Thyroid gland (tissue), 4 donors: Measurements from ENCODE around the gene COG5. TPM values are rescaled to one million over a fixed set of nuclear protein-coding genes. Genes with fewer than 3 reads are reported as not detected.
A peak's percentile ranks its signal among the peaks of the same experiment; 100 is the strongest.

Experiments
- DNase-seq, 2 donors: peaks; one replicate each; pipeline ENCODE4 v3.0.0-alpha.2; 2019
- H3K27ac ChIP-seq, 3 donors: fragments of 200-600 bp; sonication (generic); 1 replicate in 2 of 3; 2 replicates in 1 of 3; pipeline ENCODE4 v1.5.1; 2016 to 2019; ENCODE audit warnings: mild to moderate bottlenecking in 1 of 3, moderate library complexity in 1 of 3
- H3K27me3 ChIP-seq: fragments of 200-600 bp; sonication (generic); one replicate; pipeline ENCODE4 v1.5.1; 2019
- H3K36me3 ChIP-seq, 2 donors: fragments of 200-600 bp; sonication (generic); one replicate each; pipeline ENCODE4 v1.5.1; 2016 to 2019
- H3K4me1 ChIP-seq, 2 donors: fragments of 200-600 bp; sonication (generic); one replicate each; pipeline ENCODE4 v1.5.1; 2017 to 2019
- H3K4me3 ChIP-seq, 3 donors: fragments of 200-600 bp; sonication (generic); replicated peaks in 1 of 3; 1 replicate in 2 of 3; 2 replicates in 1 of 3; pipeline ENCODE4 v1.5.1; 2016; ENCODE audit warnings: mild to moderate bottlenecking in 1 of 3
- H3K9me3 ChIP-seq: fragments of 200-600 bp; sonication (generic); one replicate; pipeline ENCODE4 v1.5.1; 2017
- POLR2A ChIP-seq, 2 donors: fragments of 450-650 bp; IDR thresholded peaks; one replicate each; pipeline ENCODE4 v1.6.1; 2017; ENCODE audit warnings: antibody characterized with exemption in 2 of 2, mild to moderate bottlenecking in 2 of 2, moderate library complexity in 1 of 2
- WGBS, 2 donors: methylation state at CpG; one replicate each; pipeline ENCODE4 v1.1.5; 2017; 5-methylcytosine and 5-hydroxymethylcytosine counted together
- intact Hi-C: fragments of 100-400 bp; cut with DNase I; formaldehyde crosslinking; loops from one replicate; pipeline ENCODE4 v1.15.1; 2023
- total RNA-seq, 4 donors: library from RNA; depleted of rRNA; stranded (reverse); fragments of >200 nt; gene quantifications; one replicate each; pipeline ENCODE4 v1.2.3, GENCODE V29; 2016
- TF ChIP-seq, protein P1 (sequence below), 6 experiments: fragments of 200-600 bp in 3 of 6; fragments of 450-650 bp in 3 of 6; sonication (generic) in 3 of 6; IDR thresholded peaks; one replicate each; pipeline ENCODE4 v1.5.1; 2016 to 2019; ENCODE audit warnings: antibody characterized with exemption in 6 of 6, mild to moderate bottlenecking in 2 of 6, inconsistent platforms in 1 of 6, moderate library complexity in 1 of 6

The COG5 gene
- total RNA-seq, 4 donors from 2014 or later = 108 to 268 (median 148) TPM

- Histone ChIP-seq H3K27ac (peak overlapping the region; percentile 4 to 56 (median 45)), H3K27me3 (no peaks in the 10 kb centered on the region), H3K4me3 (no peak overlapping the region), H3K36me3 (peaks cover 0 to 16% of the 10 kb centered on the region in 2 donors), H3K9me3 (no peaks in the 10 kb centered on the region), H3K4me1 (peaks cover 23 to 24% of the 10 kb centered on the region in 2 donors)
- no peak for TF ChIP-seq POLR2A (IDR thresholded peaks at IDR 0.05)
- TF ChIP-seq, protein P1, sequence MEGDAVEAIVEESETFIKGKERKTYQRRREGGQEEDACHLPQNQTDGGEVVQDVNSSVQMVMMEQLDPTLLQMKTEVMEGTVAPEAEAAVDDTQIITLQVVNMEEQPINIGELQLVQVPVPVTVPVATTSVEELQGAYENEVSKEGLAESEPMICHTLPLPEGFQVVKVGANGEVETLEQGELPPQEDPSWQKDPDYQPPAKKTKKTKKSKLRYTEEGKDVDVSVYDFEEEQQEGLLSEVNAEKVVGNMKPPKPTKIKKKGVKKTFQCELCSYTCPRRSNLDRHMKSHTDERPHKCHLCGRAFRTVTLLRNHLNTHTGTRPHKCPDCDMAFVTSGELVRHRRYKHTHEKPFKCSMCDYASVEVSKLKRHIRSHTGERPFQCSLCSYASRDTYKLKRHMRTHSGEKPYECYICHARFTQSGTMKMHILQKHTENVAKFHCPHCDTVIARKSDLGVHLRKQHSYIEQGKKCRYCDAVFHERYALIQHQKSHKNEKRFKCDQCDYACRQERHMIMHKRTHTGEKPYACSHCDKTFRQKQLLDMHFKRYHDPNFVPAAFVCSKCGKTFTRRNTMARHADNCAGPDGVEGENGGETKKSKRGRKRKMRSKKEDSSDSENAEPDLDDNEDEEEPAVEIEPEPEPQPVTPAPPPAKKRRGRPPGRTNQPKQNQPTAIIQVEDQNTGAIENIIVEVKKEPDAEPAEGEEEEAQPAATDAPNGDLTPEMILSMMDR (IDR thresholded peaks at IDR 0.05) = no peak
- DNase-seq = no peak
- WGBS, 2 donors = 61 to 73% methylated on average over 3 of the region's 3 CpGs
- intact Hi-C loops = no loop called here
Observed at GRCh38 chr7:107591421-107591820, 27.7 kb upstream of the COG5 start.

DNA sequence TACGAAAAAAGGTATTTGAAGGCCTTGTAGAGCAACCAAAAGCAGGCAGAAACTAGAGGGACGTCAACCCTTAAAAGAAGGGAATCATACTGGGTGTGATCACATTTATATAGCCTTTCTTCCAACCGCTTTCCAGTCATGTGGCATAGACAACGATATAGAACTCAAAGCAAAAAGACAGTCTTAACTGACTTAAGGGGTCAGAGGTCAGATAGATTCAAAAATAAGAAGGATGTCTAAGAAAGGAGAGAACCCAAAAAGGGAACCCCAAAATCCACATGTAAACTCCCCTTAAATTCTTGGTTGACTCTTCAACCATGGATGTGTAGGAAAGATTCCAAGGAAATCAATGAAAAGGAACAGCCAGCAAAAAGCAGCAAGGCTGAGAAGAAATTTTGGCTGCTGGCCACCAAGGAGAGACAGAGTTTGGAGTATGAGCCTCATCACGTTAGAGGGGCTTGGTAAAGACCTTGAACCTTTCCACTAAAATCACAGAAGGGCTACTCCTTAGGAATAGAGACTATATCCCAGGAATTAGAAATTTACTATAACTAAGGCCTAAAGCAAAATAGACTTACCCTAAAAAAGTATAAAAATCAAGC, 24.9 kb upstream of the COG5 start:
- intact Hi-C loops = no loop called here
- no peak overlapping the region for H3K4me3 ChIP-seq
- H3K9me3 ChIP-seq = no peaks in the 10 kb centered on the region
- peaks cover 29 to 34% of the 10 kb centered on the region in 2 donors for H3K4me1 ChIP-seq
- H3K27me3 ChIP-seq = no peaks in the 10 kb centered on the region
- H3K27ac ChIP-seq = no peak overlapping the region
- 82 to 83% methylated on average over 5 of the region's 5 CpGs for WGBS, 2 donors
- TF ChIP-seq POLR2A (IDR thresholded peaks at IDR 0.05) = no peak
- TF ChIP-seq, protein P1 (IDR thresholded peaks at IDR 0.05) = no peak
- peak; percentile 51 to 65 for DNase-seq
- H3K36me3 ChIP-seq = peaks cover 12% of the 10 kb centered on the region in 2 donors

DNA sequence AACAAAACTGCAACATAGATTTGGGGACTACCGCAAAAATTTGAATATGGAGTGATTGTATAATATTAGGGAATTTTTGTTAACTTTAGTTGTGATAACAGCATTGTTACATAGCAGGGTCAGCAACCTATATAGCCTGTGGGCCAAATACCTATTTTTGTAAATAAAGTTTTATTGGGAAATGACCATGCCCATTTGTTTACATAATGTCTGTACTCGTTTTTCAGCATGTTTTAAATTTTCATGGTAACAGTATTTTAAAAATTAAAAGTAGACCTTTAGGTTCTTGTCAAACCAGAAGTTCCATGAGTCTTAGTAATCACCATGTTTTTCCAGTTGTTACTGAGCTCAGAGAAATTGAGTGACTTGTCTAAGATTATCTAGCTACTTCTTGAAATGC, 21.0 kb upstream of the COG5 start:
- Histone ChIP-seq H3K9me3 (no peaks in the 10 kb centered on the region), H3K27ac (peak overlapping the region in 2 of 3 donors; percentile 54 to 98), H3K36me3 (peaks cover 12% of the 10 kb centered on the region in 2 donors), H3K4me1 (peaks cover 36 to 39% of the 10 kb centered on the region in 2 donors), H3K27me3 (no peaks in the 10 kb centered on the region), H3K4me3 (no peak overlapping the region)
- TF ChIP-seq, protein P1 (IDR thresholded peaks at IDR 0.05) = no peak
- no peak for TF ChIP-seq POLR2A (IDR thresholded peaks at IDR 0.05)
- intact Hi-C loops = no loop called here
- DNase-seq = no peak
- 89 to 90% methylated on average over 2 of the region's 2 CpGs for whole genome bisulfite sequencing, 2 donors

DNA sequence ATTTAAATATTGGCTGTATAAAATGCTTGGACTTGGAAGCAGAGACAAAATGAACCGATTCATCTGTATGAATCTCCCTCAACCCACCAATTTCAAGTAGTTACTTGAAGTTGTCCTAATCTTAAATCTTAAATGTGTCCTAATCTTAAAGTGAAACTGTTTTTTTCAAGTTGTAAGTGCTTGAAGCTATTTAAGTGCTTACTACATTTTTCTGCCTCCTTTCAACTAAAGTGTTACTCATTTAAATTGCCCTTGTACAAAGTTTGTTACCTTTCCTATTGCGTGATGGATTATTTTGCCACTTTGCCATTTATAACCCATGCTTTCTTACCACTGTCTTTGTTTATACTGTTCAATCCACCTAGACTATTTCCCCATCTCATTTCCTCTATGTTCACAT, 19.2 kb upstream of the COG5 start:
- 55 to 70% methylated on average over 2 of the region's 2 CpGs for WGBS, 2 donors

More for the DNA sequence above, 19.2 kb upstream of the COG5 start:
- Histone ChIP-seq H3K27me3 (no peaks in the 10 kb centered on the region), H3K4me1 (peaks cover 25 to 32% of the 10 kb centered on the region in 2 donors), H3K27ac (peak overlapping the region; percentile 49 to 98 (median 54)), H3K9me3 (no peaks in the 10 kb centered on the region), H3K4me3 (peak overlapping the region in 1 of 3 donors; percentile 5), H3K36me3 (peaks cover 12% of the 10 kb centered on the region in 2 donors)
- TF ChIP-seq, protein P1 (IDR thresholded peaks at IDR 0.05) = no peak
- TF ChIP-seq POLR2A (IDR thresholded peaks at IDR 0.05) = no peak
- no peak for DNase-seq
- intact Hi-C loops = no loop called here
